Hindlimb muscle (tissue), 1 donor: Measurements from ENCODE around the gene OR2T2. TPM values are rescaled to one million over a fixed set of nuclear protein-coding genes. Genes with fewer than 3 reads are reported as not detected.
"Not testable (repeated sequence)": the region's sequence is repeated elsewhere in the genome, so short reads cannot be mapped to it uniquely, and the experiment has no call there.

ENCODE experiments used
- DNase-seq: peaks from one replicate; pipeline ENCODE4 v3.0.0-alpha.2; 2013
- polyA plus RNA-seq: library from polyadenylated mRNA; unstranded; fragments of 120-200 nt; gene quantifications from one replicate; pipeline ENCODE4 v1.2.1, GENCODE V29; 2013; ENCODE audit not compliant: insufficient read length

OR2T2 gene
- polyA plus RNA-seq = not detected

- DNase-seq = not testable (repeated sequence)
These were observed at the start of gene OR2T2 for GRCh38 chr1:248445399-248445798. Gene OR2T2, plus strand, starts transcription at chr1:248445637. Its CDS starts 7,161 bp downstream, at chr1:248452798.

GRCh38 chr1:248402748-248403147 lies 42.7 kb upstream of the OR2T2 start, which contains the start of gene OR2T1:
Gene OR2T1, plus strand, starts transcription at chr1:248403048. Its CDS starts 3,100 bp downstream, at chr1:248406148.
- DNase-seq = no peak

- peak; percentile 3 for DNase-seq
These were observed 41.4 kb upstream of the OR2T2 start for GRCh38 chr1:248404024-248404423.

GRCh38 chr1:248406721-248407692 lies 38.4 kb upstream of the OR2T2 start:
- no peak for DNase-seq

- DNase-seq = no peak
These were observed 29.2 kb upstream of the OR2T2 start for GRCh38 chr1:248416226-248416625.

GRCh38 chr1:248417854-248418253 lies 27.6 kb upstream of the OR2T2 start:
- no peak for DNase-seq

- no peak for DNase-seq
These were observed 24.1 kb upstream of the OR2T2 start for GRCh38 chr1:248421384-248421783.

GRCh38 chr1:248427526-248428191 lies 17.8 kb upstream of the OR2T2 start:
- not testable (repeated sequence) for DNase-seq

GRCh38 chr1:248428192-248428533 lies 17.3 kb upstream of the OR2T2 start:
- DNase-seq = not testable (repeated sequence)

- not testable (repeated sequence) for DNase-seq
These were observed 13.8 kb upstream of the OR2T2 start for GRCh38 chr1:248431683-248432082.

- DNase-seq = not testable (repeated sequence)
These were observed 13.2 kb upstream of the OR2T2 start for GRCh38 chr1:248432201-248432600.

GRCh38 chr1:248433811-248434415 lies 11.5 kb upstream of the OR2T2 start:
- not testable (repeated sequence) for DNase-seq

GRCh38 chr1:248434913-248435312 lies 10.5 kb upstream of the OR2T2 start:
- DNase-seq = not testable (repeated sequence)

GRCh38 chr1:248436303-248436702 lies 9.1 kb upstream of the OR2T2 start:
- not testable (repeated sequence) for DNase-seq

GRCh38 chr1:248438668-248439067 lies 6.8 kb upstream of the OR2T2 start:
- DNase-seq = not testable (repeated sequence)

GRCh38 chr1:248439283-248439682 lies 6.2 kb upstream of the OR2T2 start:
- DNase-seq = not testable (repeated sequence)

- not testable (repeated sequence) for DNase-seq
These were observed 2.7 kb upstream of the OR2T2 start for GRCh38 chr1:248442500-248443277.

GRCh38 chr1:248444603-248445002 lies 834 bp upstream of the OR2T2 start:
- DNase-seq = not testable (repeated sequence)

GRCh38 chr1:248448409-248449074 lies 3.1 kb downstream of the OR2T2 start:
- not testable (repeated sequence) for DNase-seq

GRCh38 chr1:248449821-248450465 lies 4.5 kb downstream of the OR2T2 start:
- DNase-seq = not testable (repeated sequence)
